ENCODE data around the gene PHYHIPL.

PHYHIPL gene

DNA sequence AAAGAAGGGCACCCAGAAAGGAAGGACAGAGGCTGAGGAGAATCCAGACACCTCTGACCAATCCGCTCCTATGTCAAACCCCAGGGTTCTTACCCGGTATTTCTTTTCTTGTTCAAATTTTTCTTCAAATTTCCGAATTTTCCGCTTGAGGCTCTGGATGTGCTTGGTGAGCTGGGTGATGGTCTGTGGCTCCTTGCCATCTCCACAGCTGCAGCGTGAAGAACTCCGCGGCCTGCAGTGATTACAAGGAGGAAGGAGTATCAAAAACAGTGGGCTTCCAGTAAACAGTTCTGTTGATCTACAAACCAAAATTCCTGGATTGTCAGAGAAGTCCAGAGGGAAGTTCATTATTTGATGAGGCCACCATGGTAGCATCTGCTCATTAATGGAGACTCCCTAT lies 92.0 kb downstream of the PHYHIPL start:
- intact Hi-C loops (cut with DNase I; ENCODE audit: low total_unique reads), result no loop called here
- Histone ChIP-seq H3K4me1 (peaks cover 0 to 27% (median under 1%) of the 10 kb centered on the region in 4 donors), H3K9me3 (no peaks in the 10 kb centered on the region), H3K27ac (no peak overlapping the region), H3K36me3 (peaks cover 17 to 36% (median 28%) of the 10 kb centered on the region in 3 donors), H3K27me3 (no peaks in the 10 kb centered on the region), H3K4me3 (no peak overlapping the region)
- TF ChIP-seq, protein P1, sequence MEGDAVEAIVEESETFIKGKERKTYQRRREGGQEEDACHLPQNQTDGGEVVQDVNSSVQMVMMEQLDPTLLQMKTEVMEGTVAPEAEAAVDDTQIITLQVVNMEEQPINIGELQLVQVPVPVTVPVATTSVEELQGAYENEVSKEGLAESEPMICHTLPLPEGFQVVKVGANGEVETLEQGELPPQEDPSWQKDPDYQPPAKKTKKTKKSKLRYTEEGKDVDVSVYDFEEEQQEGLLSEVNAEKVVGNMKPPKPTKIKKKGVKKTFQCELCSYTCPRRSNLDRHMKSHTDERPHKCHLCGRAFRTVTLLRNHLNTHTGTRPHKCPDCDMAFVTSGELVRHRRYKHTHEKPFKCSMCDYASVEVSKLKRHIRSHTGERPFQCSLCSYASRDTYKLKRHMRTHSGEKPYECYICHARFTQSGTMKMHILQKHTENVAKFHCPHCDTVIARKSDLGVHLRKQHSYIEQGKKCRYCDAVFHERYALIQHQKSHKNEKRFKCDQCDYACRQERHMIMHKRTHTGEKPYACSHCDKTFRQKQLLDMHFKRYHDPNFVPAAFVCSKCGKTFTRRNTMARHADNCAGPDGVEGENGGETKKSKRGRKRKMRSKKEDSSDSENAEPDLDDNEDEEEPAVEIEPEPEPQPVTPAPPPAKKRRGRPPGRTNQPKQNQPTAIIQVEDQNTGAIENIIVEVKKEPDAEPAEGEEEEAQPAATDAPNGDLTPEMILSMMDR (IDR thresholded peaks at IDR 0.05), result no peak
- DNase-seq, result no peak

DNA sequence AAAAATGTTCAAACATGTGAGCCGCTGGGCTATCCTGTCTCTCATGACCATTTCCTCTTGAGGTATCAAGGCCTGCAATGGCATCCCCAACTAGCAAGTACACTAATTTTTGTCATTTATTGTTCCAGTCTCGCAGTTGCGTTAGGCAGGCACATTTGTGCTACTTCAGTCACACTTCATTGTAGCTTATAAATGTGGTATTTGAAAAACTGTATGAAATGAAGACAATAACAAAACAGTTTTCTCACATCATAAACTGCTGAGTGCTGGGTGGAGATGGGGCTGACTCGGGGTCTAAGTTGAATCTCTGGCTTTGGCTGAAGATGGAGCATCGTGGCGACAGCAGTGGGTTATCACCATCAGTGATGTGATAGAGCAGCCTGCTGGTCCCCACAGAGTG lies 93.2 kb downstream of the PHYHIPL start:
- intact Hi-C loops (cut with DNase I; ENCODE audit: low total_unique reads), result no loop called here
- H3K36me3 ChIP-seq, result peaks cover 12 to 31% (median 19%) of the 10 kb centered on the region in 3 donors
- no peak overlapping the region for H3K27ac ChIP-seq
- DNase-seq, result no peak
- H3K9me3 ChIP-seq, result no peaks in the 10 kb centered on the region
- TF ChIP-seq, protein P1 (IDR thresholded peaks at IDR 0.05), result no peak
- H3K4me3 ChIP-seq, result no peak overlapping the region
- no peaks in the 10 kb centered on the region for H3K27me3 ChIP-seq
- H3K4me1 ChIP-seq, result peaks cover 0 to 34% (median 3%) of the 10 kb centered on the region in 4 donors

DNA sequence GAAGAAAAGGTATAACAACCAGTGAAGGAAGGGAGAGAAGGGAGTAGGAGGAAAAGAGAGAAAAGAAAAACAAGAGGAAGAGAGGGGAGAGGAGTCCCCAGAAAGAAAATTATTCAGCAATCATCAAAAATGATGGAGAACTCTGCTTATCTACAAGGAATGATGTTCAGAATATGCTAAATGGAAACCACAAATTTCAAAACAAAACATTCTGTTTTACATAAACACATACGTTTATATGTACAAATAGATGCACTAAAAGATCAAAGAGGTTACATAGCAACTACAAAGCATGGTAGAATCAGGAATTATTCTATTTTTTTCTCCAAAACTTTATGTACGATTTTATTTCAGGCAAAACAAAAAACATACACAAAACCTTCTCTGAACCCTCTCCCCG lies 94.0 kb downstream of the PHYHIPL start:
- TF ChIP-seq, protein P1 (IDR thresholded peaks at IDR 0.05), result no peak
- no peak for DNase-seq
- Histone ChIP-seq H3K4me1 (peaks cover 0 to 34% (median 3%) of the 10 kb centered on the region in 4 donors), H3K4me3 (no peak overlapping the region), H3K27ac (no peak overlapping the region), H3K9me3 (no peaks in the 10 kb centered on the region), H3K36me3 (peaks cover 12 to 31% (median 19%) of the 10 kb centered on the region in 3 donors), H3K27me3 (no peaks in the 10 kb centered on the region)
- intact Hi-C loops (cut with DNase I; ENCODE audit: low total_unique reads), result no loop called here

DNA sequence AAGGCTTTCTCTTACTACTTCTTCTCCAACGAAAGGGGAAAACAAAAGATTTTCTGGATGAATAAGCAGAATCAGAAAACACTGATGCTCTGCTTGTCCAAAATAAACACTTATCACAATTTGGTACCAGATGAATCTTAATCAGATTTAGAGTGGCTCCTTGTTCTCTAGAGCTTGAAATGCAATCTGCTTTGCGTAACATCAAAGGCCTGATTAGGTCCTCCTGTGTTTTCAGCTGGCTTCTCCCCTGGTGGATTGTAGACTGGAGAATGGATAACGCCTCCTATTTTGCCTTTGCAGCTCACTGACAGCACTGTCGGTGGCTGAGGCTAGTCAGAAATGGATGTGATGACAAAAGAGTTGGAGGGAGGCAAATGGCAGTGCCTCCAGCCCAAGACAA lies 94.7 kb downstream of the PHYHIPL start:
- TF ChIP-seq, protein P1 (IDR thresholded peaks at IDR 0.05), result no peak
- H3K27ac ChIP-seq, result no peak overlapping the region
- intact Hi-C loops (cut with DNase I; ENCODE audit: low total_unique reads), result no loop called here

DNA sequence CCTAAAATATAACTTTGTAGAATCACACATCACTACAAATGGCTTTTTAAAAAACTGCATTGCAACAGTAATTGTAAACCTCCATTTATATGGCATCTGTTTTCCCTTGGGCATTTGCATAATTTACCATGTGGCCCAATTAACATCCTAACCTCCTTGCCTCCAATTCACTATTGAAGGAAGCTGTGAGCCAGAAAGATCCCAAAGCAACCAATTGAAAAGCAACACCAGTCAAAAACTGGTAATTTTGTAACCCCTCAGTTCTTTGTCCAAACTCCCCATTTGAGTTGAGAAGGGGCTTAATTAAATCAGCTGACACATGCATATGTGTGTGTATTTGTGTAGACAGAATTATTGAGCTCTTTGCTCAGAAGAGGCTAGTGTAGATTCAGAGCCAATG lies 95.6 kb downstream of the PHYHIPL start:
- Histone ChIP-seq H3K4me1 (peaks cover 0 to 34% (median 3%) of the 10 kb centered on the region in 4 donors), H3K27ac (no peak overlapping the region), H3K27me3 (no peaks in the 10 kb centered on the region), H3K36me3 (peaks cover 7 to 27% (median 12%) of the 10 kb centered on the region in 3 donors), H3K9me3 (no peaks in the 10 kb centered on the region), H3K4me3 (no peak overlapping the region)
- intact Hi-C loops (cut with DNase I; ENCODE audit: low total_unique reads), result no loop called here
- DNase-seq, result no peak
- TF ChIP-seq, protein P1 (IDR thresholded peaks at IDR 0.05), result no peak

More for the DNA sequence above, 94.7 kb downstream of the PHYHIPL start:
- Histone ChIP-seq H3K9me3 (no peaks in the 10 kb centered on the region), H3K4me1 (peaks cover 0 to 34% (median 3%) of the 10 kb centered on the region in 4 donors), H3K4me3 (no peak overlapping the region), H3K36me3 (peaks cover 12 to 31% (median 15%) of the 10 kb centered on the region in 3 donors), H3K27me3 (no peaks in the 10 kb centered on the region)
- no peak for DNase-seq

DNA sequence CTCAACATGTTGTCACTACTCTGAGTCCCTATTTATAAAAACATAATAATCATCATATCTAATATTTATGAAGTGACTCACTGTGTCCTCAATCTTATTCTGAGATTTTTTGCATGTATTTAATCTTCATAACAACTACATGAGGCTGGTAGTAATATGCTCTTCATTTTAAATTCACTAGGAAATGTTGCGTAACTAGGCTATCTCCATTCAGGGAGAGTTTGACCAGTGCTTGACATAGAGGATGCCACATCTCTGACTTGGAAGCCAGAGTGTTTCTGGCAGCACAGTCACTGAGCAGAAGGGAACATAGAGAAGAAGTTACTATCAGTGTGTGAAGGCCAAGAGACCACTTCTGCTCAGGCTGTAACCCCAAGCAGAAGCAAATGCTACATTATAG lies 97.0 kb downstream of the PHYHIPL start:
- Histone ChIP-seq H3K9me3 (no peaks in the 10 kb centered on the region), H3K4me1 (peaks cover 0 to 34% (median 3%) of the 10 kb centered on the region in 4 donors), H3K4me3 (no peak overlapping the region), H3K27ac (no peak overlapping the region), H3K27me3 (no peaks in the 10 kb centered on the region), H3K36me3 (peaks cover 1 to 16% (median 4%) of the 10 kb centered on the region in 3 donors)
- intact Hi-C loops (cut with DNase I; ENCODE audit: low total_unique reads), result no loop called here
- no peak for DNase-seq
- TF ChIP-seq, protein P1 (IDR thresholded peaks at IDR 0.05), result no peak
